Duodenal mucosa (tissue), 2 donors: Measurements from ENCODE around the gene LMAN2.

Source experiments
- H3K27ac ChIP-seq: one replicate; pipeline ENCODE4 v1.7.0; 2013; ENCODE audit warnings: low read depth, low read length
- H3K27me3 ChIP-seq, 2 donors: one replicate each; pipeline ENCODE4 v1.7.0; 2013; ENCODE audit warnings: low read length in 2 of 2, control low read depth in 1 of 2; ENCODE audit not compliant: insufficient read depth in 2 of 2, control insufficient read depth in 1 of 2
- H3K36me3 ChIP-seq, 2 donors: one replicate each; pipeline ENCODE4 v1.7.0; 2013; ENCODE audit warnings: low read length in 2 of 2, control low read depth in 1 of 2; ENCODE audit not compliant: insufficient read depth in 2 of 2, control insufficient read depth in 1 of 2
- H3K4me1 ChIP-seq, 2 donors: one replicate each; pipeline ENCODE4 v1.7.0; 2013; ENCODE audit warnings: low read length in 2 of 2, control low read depth in 1 of 2; ENCODE audit not compliant: insufficient read depth in 2 of 2, control insufficient read depth in 1 of 2
- H3K4me3 ChIP-seq, 2 donors: one replicate each; pipeline ENCODE4 v1.7.0; 2013; ENCODE audit warnings: low read length in 2 of 2, low read depth in 1 of 2
- H3K9ac ChIP-seq, 2 donors: one replicate each; pipeline ENCODE4 v1.7.0; 2013; ENCODE audit warnings: low read length in 2 of 2, low read depth in 1 of 2
- H3K9me3 ChIP-seq, 2 donors: one replicate each; pipeline ENCODE4 v1.7.0; 2013; ENCODE audit warnings: low read length in 2 of 2, control low read depth in 1 of 2; ENCODE audit not compliant: control insufficient read depth in 1 of 2

The LMAN2 gene, protein sequence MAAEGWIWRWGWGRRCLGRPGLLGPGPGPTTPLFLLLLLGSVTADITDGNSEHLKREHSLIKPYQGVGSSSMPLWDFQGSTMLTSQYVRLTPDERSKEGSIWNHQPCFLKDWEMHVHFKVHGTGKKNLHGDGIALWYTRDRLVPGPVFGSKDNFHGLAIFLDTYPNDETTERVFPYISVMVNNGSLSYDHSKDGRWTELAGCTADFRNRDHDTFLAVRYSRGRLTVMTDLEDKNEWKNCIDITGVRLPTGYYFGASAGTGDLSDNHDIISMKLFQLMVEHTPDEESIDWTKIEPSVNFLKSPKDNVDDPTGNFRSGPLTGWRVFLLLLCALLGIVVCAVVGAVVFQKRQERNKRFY

DNA sequence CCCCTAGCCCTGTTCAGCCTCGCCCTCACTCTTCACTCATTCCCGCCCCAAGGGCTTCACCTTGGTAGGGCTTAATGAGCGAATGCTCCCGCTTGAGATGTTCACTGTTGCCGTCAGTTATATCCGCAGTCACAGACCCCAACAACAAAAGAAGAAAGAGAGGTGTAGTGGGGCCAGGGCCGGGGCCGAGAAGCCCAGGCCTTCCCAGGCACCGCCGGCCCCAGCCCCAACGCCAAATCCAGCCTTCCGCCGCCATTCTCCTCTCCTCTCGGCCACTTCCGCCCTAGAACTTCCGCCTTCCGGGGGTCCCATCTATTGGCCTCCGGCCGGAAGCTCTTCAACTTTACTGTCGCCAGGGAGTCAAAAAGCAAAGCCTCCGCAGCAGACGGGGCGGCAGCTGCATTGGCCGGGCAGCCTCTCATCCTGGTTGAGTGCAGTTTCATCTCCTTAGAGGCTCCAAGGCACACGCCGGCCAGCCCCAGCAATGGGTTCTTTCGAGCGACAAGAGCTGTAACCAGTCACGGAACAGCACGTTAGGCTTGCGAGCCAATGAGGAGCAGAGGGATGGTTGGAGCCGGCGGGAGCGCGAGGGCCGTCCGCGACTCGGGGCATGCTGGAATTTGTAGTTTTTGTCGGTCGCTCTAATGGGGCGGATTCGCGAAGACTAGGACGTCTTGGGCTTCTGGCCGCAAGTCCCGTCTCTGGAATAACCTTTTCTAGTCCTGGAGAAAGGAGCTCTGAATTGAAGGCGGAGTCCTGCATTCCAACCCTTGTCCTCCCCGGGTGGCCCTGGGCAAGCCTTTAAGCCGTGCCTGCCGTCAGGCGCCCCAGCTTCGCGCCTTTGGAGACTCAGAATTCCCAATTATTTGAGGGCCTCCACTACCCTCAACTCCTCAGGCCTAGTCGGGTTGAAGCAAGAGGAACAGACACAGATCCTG is at the start of gene LMAN2:
Gene LMAN2, minus strand, starts transcription at position 277 of the 938 bp plus-strand sequence. Its CDS starts 21 bp downstream, at position 256.
- Histone ChIP-seq H3K36me3 (peaks cover 6 to 19% of the 10 kb centered on the region in 2 donors), H3K4me3 (peak within 1 kb of the TSS; percentile 93 to 95), H3K9me3 (no peaks in the 10 kb centered on the region), H3K27me3 (no peaks in the 10 kb centered on the region), H3K9ac (peak within 1 kb of the TSS; percentile 87 to 92), H3K27ac (peak within 1 kb of the TSS; percentile 77), H3K4me1 (peaks cover 29 to 37% of the 10 kb centered on the region in 2 donors)

DNA sequence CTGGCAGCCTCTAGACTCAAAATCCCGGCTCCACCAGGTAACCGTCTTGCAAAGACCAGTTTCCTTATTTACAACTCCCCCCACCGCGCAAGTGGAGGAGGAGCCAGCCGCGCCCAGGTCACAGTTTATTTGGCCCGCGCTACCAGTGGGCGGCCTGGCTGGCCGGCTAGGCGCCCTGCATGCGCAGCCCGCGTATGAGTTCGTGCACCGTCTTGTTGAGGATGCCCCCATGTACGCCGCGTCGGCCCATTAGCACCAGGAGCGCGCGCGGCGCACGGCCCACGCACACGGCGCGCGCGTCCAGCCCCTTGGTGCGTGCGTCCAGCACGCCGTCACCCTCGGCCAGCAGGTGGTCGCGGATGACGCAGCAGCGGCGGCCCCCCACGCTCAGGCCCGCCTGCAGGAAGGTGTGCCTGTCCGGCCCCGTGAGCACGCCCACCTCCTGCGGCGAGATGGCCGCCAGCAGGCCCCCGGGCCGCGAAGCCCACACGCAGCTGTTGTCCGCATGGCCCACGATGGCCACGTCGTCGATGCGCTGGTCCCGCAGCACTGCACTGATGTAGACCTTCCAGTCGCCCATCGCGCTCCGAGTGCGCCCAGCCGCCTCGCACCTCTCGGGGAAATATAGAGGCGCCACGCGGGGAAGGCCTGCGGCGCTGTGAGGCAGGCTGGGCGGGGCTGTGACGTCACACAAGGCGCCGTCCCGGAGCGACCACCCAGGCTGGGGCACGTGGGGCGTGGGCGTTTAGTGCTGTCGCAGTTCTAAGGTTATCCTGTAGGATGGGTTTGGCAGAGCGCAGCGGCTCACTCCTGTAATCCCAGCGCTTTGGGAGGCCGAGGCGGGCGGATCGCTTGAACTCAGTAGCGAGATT is 48.8 kb upstream of the LMAN2 start, which contains the start of gene PFN3:
Gene PFN3, minus strand, starts transcription at position 665 of the 872 bp plus-strand sequence. Its CDS starts 85 bp downstream, at position 580.
- peaks cover 6 to 14% of the 10 kb centered on the region in 2 donors for H3K27me3 ChIP-seq
- peak within 1 kb of the TSS; percentile 34 to 45 for H3K4me3 ChIP-seq
- peaks cover 33 to 34% of the 10 kb centered on the region in 2 donors for H3K4me1 ChIP-seq
- H3K9ac ChIP-seq = peak within 1 kb of the TSS; percentile 24 to 60
- no peaks in the 10 kb centered on the region for H3K36me3 ChIP-seq
- H3K27ac ChIP-seq = peak within 1 kb of the TSS; percentile 30
- no peaks in the 10 kb centered on the region for H3K9me3 ChIP-seq

DNA sequence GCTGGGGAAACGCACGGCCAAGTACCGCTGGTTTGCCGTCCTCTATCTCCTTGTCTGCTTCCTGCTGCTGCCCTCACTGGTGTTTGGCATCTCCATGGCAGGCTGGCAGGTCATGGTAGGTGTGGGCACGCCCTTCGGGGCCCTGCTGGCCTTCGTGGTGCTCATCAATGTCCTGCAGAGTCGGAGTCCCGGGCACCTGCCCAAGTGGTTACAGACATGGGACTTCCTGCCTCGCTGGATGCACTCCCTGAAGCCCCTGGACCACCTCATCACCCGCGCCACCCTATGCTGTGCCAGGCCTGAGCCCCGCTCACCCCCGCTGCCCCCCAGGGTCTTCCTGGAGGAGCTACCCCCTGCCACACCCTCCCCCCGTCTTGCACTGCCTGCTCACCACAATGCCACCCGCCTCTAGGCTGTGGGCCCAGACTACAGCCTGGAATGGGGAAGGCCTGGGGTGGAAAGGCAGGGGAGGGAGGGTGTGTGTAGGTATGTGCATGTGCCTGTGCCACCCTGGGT is 46.5 kb upstream of the LMAN2 start:
- H3K27me3 ChIP-seq = peaks cover 4 to 14% of the 10 kb centered on the region in 2 donors

DNA sequence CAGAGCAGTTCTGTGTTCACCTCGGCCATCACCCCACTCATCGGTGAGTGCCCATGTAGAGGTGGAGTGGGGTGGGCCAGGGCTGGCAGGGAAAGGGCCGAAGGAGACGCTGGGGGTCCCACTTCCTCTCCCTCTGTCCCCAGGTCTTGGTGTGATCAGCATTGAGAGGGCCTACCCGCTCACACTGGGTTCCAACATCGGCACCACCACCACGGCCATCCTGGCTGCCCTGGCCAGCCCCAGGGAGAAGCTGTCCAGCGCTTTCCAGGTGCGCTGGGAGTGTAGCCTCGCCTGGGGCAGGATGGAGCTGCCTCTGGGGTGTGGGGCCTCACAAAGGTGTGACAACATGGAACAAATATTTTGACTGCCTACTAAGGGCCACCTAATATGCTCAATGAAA is 45.3 kb upstream of the LMAN2 start:
- Histone ChIP-seq H3K9me3 (no peaks in the 10 kb centered on the region), H3K27me3 (peaks cover 0 to 10% of the 10 kb centered on the region in 2 donors), H3K4me3 (no peak overlapping the region), H3K4me1 (peaks cover 4 to 8% of the 10 kb centered on the region in 2 donors), H3K9ac (no peak overlapping the region), H3K27ac (no peak overlapping the region), H3K36me3 (no peaks in the 10 kb centered on the region)

More for the DNA sequence above, 46.5 kb upstream of the LMAN2 start:
- peaks cover 15 to 19% of the 10 kb centered on the region in 2 donors for H3K4me1 ChIP-seq
- H3K9ac ChIP-seq = no peak overlapping the region
- no peaks in the 10 kb centered on the region for H3K9me3 ChIP-seq
- H3K36me3 ChIP-seq = no peaks in the 10 kb centered on the region
- H3K4me3 ChIP-seq = no peak overlapping the region
- no peak overlapping the region for H3K27ac ChIP-seq

DNA sequence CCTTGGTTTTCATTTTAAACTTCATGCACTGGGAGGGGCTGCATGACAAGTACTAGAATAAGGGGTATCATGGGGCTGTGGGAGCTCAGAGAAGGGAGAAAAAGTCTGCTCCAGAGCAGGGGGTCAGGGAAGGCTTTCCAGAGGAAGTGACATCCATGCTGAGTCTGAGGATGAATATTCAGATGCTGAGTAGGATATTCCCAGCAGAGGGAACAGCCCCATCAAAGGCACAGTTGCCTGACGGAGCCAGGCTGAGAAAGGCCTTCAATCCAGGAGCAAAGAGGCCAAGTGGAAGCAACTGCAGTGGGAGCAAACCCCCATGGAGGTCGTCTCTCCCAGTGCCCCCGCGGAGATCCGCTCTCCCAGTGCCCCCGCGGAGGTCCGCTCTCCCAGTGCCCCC is 44.6 kb upstream of the LMAN2 start:
- H3K4me3 ChIP-seq = no peak overlapping the region
- no peak overlapping the region for H3K9ac ChIP-seq
- H3K27me3 ChIP-seq = peaks cover 0 to 10% of the 10 kb centered on the region in 2 donors

DNA sequence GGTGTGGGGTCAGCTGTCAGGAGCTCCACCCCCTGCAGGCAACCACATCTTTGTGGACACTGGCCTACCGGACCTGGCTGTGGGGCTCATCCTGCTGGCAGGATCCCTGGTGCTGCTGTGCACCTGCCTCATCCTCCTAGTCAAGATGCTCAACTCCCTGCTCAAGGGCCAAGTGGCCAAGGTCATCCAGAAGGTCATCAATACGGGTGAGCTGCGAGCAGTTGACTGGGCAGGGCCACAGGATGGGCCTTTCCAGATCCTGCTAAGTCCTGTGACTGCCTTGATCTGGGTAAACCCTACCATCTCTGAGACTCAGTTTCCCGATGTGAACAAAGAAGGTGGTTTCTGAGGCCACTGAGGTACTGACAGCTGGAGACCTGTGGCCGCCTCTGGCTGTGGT is 42.5 kb upstream of the LMAN2 start:
- Histone ChIP-seq H3K4me3 (no peak overlapping the region), H3K27ac (no peak overlapping the region), H3K36me3 (no peaks in the 10 kb centered on the region), H3K9me3 (no peaks in the 10 kb centered on the region), H3K4me1 (peaks cover 12 to 18% of the 10 kb centered on the region in 2 donors), H3K27me3 (no peaks in the 10 kb centered on the region), H3K9ac (no peak overlapping the region)

More for the DNA sequence above, 44.6 kb upstream of the LMAN2 start:
- H3K27ac ChIP-seq = no peak overlapping the region
- H3K36me3 ChIP-seq = no peaks in the 10 kb centered on the region
- no peaks in the 10 kb centered on the region for H3K9me3 ChIP-seq
- peaks cover 4 to 7% of the 10 kb centered on the region in 2 donors for H3K4me1 ChIP-seq

DNA sequence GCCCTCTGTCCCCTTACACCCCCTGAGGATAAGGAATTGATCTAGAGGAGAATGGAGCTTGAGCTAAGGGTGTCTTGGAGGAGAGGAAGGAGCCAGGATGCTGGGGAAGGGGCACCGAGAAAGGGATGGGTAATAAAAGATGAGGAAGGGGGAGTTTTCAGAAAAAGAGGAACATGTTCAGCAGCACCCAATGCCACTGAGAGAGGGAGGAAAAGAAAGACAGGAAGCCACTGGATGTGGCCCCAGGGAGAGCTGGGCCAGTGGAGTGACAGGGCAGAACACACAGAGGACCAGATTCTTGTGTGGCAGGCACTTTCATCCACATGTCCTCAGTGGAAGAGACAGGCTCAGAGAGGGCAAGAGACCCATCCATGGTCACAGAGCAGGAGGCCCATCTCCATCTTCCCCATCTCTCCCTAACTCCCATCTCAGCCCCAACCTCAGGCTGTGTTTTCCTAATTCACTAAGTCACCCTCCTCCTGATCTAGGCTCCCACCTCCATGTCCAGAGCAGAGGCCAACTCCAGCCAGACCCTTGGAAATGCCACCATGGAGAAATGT is 41.8 kb upstream of the LMAN2 start:
- Histone ChIP-seq H3K27ac (no peak overlapping the region), H3K4me1 (peaks cover 13 to 23% of the 10 kb centered on the region in 2 donors), H3K9ac (no peak overlapping the region), H3K27me3 (no peaks in the 10 kb centered on the region), H3K36me3 (no peaks in the 10 kb centered on the region), H3K9me3 (no peaks in the 10 kb centered on the region), H3K4me3 (no peak overlapping the region)

DNA sequence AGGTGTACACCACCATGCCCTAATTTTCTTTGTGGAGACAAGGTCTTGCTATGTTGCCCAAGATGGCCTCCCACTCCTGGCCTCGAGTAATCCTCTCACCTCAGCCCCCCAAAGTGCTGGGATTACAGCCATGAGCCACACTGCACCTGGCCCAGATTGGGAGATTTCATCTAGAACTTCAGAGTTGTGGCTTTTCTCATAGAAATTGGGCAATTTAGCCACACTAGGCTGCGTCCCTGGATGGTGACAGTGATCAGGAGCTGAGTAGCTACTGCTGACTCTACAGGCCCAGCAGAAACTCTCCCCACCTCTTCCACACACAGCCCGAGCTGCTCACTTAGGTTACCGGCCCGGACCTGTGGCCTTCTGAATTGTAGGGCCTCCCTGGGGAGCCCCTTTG is 41.3 kb upstream of the LMAN2 start:
- H3K27me3 ChIP-seq = no peaks in the 10 kb centered on the region
- H3K36me3 ChIP-seq = no peaks in the 10 kb centered on the region
- peaks cover 13 to 23% of the 10 kb centered on the region in 2 donors for H3K4me1 ChIP-seq
- no peak overlapping the region for H3K9ac ChIP-seq
- no peak overlapping the region for H3K27ac ChIP-seq
- H3K9me3 ChIP-seq = no peaks in the 10 kb centered on the region
- H3K4me3 ChIP-seq = no peak overlapping the region
